ENCODE measurements around the gene CDC42EP4.
"Not testable (repeated sequence)": the region's sequence is repeated elsewhere in the genome, so short reads cannot be mapped to it uniquely, and the experiment has no call there.

CDC42EP4 gene

DNA sequence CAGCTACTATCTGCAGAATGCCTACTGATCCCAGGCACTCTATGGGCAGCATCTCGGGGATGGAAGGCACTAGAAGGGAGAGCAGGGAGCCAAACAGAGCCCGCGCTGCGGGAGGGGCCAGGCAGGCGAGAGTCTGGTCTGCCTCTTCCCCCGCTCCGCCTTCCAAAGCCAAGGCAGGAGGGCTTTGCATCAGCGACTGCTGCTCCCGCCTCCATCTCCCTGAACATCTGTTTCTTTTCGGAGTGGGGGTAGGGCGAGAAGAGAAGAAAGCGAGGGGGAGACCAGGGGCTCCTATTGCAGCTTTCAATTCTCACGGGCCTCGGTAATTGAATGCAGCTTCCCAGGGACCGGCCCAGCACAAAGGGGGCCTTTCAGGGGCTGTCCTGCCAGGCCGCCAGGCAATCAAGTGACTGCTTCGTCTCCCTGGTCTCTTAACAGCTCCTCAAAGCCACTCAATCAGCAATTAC lies 31.4 kb upstream of the CDC42EP4 start:
- DNase-seq (ENCODE audit: low read depth), result no peak

DNA sequence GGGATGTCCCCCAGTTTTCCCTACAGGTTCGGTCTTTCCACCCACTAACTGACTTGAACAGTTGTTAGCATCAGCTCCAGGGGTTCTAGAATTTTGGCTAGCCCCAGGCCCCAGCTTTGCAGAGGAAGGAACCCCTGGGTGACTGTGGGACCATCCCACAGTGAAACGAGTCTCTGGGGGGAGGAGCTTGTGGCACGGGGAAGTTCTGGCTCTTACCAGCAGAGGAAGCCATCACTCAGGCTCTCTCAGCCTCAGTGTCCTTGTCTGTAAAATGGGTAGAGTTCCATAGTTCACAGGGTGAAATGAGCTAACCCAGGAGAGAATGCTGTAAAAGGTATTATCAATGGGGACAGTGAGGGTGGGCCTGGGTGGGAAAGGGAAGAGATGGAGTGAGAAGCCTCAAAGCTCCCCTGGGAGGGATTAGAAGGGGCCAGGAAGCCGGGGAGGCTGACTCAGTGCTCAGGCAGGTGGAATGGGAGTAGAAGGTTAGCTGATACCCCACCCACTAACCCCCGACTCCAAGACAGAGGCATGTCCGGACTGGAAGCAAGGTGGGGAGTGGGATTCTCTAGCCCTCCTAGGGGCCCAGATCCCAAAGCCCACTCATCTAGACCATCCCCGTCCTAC lies 30.9 kb upstream of the CDC42EP4 start:
- no peak for DNase-seq (ENCODE audit: low read depth)

GRCh38 chr17:73342050-73342522 lies 30.3 kb upstream of the CDC42EP4 start:
- DNase-seq (ENCODE audit: low read depth), result no peak

GRCh38 chr17:73341350-73342049 lies 29.7 kb upstream of the CDC42EP4 start:
- DNase-seq (ENCODE audit: low read depth), result no peak

DNA sequence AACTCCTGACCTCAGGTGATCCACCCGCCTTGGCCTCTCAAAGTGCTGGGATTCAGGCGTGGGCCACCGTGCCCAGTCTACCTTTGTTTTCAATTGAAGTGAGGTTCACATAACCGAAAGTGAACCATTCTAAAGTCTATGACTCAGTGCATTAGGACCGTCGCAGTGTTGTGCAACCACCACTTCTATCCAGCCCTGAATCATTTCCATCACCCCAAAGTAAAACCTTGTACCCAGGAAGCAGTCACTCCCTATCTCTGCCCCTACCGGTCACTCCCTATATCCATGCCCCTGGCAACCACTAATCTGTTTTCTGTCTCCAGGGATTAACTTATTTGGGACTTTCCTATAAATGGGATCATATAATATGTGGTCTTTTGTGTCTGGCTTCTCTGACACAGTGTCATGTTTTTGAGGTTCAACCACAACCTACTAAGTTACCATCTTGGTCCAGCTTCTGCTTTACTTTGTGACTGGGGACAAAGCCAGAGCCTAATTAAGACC lies 28.3 kb upstream of the CDC42EP4 start:
- no peak for DNase-seq (ENCODE audit: low read depth)

DNA sequence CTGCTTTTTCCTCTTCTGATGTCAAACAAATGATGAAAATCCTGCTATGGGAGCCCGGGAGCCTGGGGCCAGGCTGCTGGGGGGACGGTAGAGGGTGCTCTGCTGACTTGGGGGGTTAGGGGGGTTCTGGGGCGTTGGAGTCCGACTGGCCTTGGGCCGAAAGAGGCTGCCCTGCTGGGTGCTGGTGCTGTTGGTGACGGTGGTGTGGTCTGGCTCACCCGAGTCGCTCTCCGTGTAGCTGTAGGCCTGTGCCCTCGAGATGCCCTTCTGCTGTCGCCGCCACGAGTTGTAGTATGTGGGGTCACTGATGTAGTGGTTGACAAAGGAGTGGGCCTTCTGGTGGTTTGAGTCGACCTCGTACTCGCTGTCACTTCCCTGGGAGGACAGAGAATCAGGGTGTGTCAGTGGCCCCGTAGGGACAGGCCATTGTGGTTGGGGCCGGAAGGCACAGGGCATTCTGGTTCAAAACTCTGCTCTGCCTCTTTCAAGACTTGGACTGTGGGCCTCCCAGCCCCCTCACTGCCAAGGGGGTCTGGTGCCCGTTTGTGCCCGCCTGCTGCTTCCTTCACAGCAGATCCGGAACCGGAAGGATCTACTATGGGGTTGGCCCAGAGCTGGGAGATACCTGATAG lies 26.9 kb upstream of the CDC42EP4 start:
- no peak for DNase-seq (ENCODE audit: low read depth)

- DNase-seq (ENCODE audit: low read depth), result no peak
Observed at GRCh38 chr17:73338050-73338521, 26.3 kb upstream of the CDC42EP4 start.

GRCh38 chr17:73337330-73337710 lies 25.5 kb upstream of the CDC42EP4 start:
- no peak for DNase-seq (ENCODE audit: low read depth)

GRCh38 chr17:73336408-73337329 lies 24.9 kb upstream of the CDC42EP4 start:
- no peak for DNase-seq (ENCODE audit: low read depth)

DNA sequence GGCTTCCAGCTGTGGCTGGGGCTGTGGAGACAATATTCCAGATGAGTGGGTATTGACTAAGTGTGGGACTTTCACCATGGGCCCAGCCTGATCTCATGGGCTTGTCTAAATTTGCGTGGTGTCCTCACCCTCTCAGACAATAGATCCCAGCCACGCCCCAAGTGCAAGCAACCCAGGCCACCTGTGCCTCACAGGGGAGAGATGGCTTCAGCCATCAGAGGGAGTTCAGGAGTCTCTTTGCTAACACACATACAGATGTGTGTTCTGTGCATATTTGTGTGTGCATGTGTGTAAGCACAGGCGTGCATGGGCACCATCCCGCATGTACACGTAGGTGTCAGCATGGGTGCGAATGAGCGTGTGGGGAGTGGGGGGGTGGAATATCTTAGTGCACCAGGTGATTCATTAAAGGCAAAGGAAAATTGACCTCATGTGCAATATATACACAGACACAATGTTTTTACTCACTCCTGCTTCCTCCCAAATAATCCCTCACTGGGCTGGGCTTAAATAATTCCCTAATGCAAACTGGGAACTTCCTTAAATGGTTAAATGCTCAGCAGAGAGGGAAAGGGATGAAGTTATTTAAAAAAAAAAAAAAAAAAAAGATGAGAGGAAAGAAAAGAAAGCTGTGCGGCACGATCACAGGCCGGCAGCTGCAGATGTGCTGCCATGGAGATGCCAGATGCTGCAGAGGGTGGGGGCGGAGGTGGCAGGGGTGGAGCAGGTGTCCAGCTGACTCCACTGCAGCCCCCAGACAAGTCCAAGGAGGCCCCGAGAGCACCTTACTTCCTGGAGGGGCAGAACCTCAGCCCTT lies 24.0 kb upstream of the CDC42EP4 start:
- no peak for DNase-seq (ENCODE audit: low read depth)

- no peak for DNase-seq (ENCODE audit: low read depth)
Observed at GRCh38 chr17:73334771-73335513, 23.1 kb upstream of the CDC42EP4 start.

DNA sequence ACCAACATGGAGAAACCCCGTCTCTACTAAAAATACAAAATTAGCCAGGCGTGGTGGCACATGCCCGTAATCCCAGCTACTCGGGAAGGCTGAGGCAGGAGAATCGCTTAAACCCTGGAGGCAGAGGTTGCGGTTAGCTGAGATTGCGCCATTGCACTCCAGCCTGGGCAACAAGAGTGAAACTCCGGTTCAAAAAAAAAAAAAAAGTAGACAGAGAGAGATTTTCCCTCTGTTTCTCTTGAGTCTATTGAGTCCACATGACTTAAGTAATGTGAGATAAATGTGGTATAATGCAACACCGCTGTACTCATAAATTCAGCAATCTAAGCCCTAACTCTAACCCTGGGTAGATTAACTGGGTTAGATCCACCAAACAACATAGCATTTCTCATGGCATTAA lies 21.6 kb upstream of the CDC42EP4 start:
- DNase-seq (ENCODE audit: low read depth), result not testable (repeated sequence)

GRCh38 chr17:73331060-73331459 lies 19.3 kb upstream of the CDC42EP4 start:
- no peak for DNase-seq (ENCODE audit: low read depth)

GRCh38 chr17:73327676-73328075 lies 15.9 kb upstream of the CDC42EP4 start:
- DNase-seq (ENCODE audit: low read depth), result no peak

GRCh38 chr17:73325527-73325842 lies 13.7 kb upstream of the CDC42EP4 start:
- no peak for DNase-seq (ENCODE audit: low read depth)

DNA sequence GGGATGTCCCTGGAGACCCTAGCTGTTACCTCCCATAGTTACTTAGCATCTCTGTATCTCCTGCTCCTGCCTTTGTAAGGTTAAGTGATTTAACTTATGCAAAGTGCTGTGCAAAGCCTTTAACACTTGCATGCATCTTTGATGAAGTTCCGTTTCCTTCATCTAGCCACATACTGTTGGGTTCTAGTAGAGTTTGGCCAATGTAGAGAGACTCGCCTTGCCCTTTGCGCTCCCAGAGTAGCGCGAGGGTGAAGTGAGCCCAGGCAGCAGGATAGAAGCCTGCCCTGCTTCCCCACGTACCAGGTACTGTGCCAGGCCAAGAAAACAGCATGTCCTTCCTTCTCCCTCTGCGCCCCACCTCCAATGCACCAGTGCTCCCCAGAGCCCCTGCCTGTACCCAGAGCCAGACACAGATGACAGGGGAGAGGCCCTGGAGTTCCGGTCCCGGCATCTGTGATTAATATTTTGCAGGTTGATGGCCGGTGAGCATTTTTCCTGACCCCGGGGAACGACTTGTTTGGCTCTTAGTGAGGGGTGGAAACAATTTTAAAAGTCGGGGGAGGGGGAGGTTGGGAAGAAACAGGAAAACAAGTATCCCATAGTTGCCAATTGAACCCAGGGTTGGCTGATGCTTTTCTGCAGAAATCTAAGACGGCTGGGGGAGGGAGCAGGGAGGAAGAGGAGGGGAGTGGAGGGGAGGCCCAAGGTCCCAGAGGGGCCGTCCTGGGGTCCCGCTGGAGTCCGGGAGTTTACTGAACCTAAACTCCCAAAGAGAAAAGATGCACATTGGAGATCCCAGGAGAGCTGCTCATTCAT lies 13.1 kb upstream of the CDC42EP4 start:
- DNase-seq (ENCODE audit: low read depth), result no peak

DNA sequence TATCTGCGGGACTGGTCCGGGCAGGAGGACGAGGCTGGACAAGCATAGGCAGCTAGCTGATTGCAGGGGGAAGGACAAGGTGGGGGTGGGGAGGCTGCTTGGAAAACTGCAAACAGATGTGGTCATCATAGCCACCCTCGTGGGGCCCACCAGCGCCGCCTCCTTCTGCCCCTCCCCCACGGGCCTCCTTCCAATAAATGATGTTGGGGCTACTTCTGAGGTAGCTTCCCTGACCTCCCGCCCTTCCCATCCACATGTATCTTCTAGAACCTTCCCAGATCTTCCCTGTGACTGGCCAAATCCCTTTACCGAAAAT lies 12.3 kb upstream of the CDC42EP4 start:
- no peak for DNase-seq (ENCODE audit: low read depth)

DNA sequence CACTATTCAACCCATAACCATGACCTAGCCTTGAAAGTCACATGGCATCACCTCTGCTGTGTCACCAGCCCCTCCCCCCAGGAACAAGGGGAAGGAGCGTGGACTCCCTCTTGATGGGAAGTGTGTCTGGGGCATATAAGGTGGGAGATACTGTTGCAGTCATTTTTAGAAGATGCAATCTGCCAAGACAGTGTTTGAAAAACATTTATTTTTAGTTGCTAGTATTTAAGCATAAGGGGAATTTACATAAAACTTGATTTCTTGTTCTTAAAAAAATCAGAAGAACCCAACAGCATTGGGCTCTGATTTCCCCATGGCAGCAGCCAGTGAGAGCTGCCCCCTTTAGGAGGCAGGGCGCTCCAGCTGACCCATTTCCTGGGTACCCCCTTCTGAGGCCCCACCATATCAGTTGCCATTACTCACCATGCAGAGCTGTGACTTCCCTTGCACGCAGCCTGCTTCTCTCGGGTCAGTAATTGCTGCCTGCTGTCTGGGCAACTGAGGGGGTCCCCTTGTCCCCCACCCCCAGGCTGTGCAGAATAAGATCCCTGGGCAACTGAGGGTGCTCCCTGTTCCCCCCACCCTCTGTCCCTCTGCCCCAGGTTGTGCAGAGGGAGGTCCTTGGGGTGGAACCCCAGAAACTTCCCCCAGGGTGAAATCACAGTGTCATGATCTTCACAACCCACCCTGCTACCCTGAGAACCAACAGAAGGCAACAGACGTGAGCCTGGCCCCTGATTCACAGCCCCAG lies 11.8 kb upstream of the CDC42EP4 start:
- no peak for DNase-seq (ENCODE audit: low read depth)
